Upper lobe of left lung (tissue), 6 donors: ENCODE results near the gene HPD. TPM values are rescaled to one million over a fixed set of nuclear protein-coding genes. Genes with fewer than 3 reads are reported as not detected.
"Not testable (repeated sequence)": the region's sequence is repeated elsewhere in the genome, so short reads cannot be mapped to it uniquely, and the experiment has no call there.

Source experiments
- ATAC-seq, 2 donors: fragments of 200-7000 bp; cut with Tn5 transposase; one replicate each; pipeline ENCODE4 v1.9.1; 2022; ENCODE audit warnings: mild to moderate bottlenecking in 2 of 2, moderate library complexity in 2 of 2; ENCODE audit not compliant: low FRiP score in 2 of 2
- DNase-seq, 2 donors: peaks; one replicate each; pipeline ENCODE4 v3.0.0-alpha.2; 2019 to 2020
- H3K27ac ChIP-seq, 4 donors: fragments of 200-600 bp; sonication (generic); one replicate each; pipeline ENCODE4 v1.5.1; 2016 to 2019
- H3K27me3 ChIP-seq, 4 donors: fragments of 200-600 bp; sonication (generic); one replicate each; pipeline ENCODE4 v1.5.1; 2017 to 2019
- H3K36me3 ChIP-seq, 4 donors: fragments of 200-600 bp; sonication (generic); one replicate each; pipeline ENCODE4 v1.5.1; 2016 to 2019
- H3K4me1 ChIP-seq, 4 donors: fragments of 200-600 bp; sonication (generic); one replicate each; pipeline ENCODE4 v1.5.1; 2018 to 2019
- H3K4me3 ChIP-seq, 4 donors: fragments of 200-600 bp; sonication (generic); one replicate each; pipeline ENCODE4 v1.5.1; 2017 to 2019; ENCODE audit warnings: mild to moderate bottlenecking in 2 of 4, moderate library complexity in 1 of 4
- H3K9me3 ChIP-seq, 4 donors: fragments of 200-600 bp; sonication (generic); one replicate each; pipeline ENCODE4 v1.5.1; 2018 to 2019
- EP300 ChIP-seq, 4 donors: sonication (generic); formaldehyde crosslinking; IDR thresholded peaks; one replicate each; pipeline ENCODE4 v1.5.1; 2017; ENCODE audit warnings: antibody characterized with exemption in 4 of 4, control low read depth in 2 of 4
- POLR2A ChIP-seq, 4 donors: fragments of 450-650 bp; IDR thresholded peaks; one replicate each; pipeline ENCODE4 v1.5.1; 2016 to 2017; ENCODE audit warnings: antibody characterized with exemption in 4 of 4, mild to moderate bottlenecking in 2 of 4
- POLR2AphosphoS5 ChIP-seq, 2 donors: sonication (generic); formaldehyde crosslinking; IDR thresholded peaks; one replicate each; pipeline ENCODE4 v1.5.1; 2017; ENCODE audit warnings: antibody characterized with exemption in 2 of 2
- WGBS, 2 donors: methylation state at CpG; one replicate each; pipeline ENCODE4 v1.1.5; 2017 to 2018; 5-methylcytosine and 5-hydroxymethylcytosine counted together
- small RNA-seq, 4 donors: library from RNA; depleted of rRNA; stranded (forward); fragments of <200 nt; gene quantifications; one replicate each; pipeline ENCODE3, GENCODE V24; 2016
- total RNA-seq, 6 donors: library from RNA; depleted of rRNA in 4 of 6; stranded (reverse); fragments of >200 nt in 4 of 6; gene quantifications; one replicate each; pipeline versions ENCODE4 v1.1.0 to v1.2.1, GENCODE V29; 2016 to 2021
- TF ChIP-seq, protein P1 (sequence below), 6 experiments: fragments of 450-650 bp in 4 of 6; fragments of 200-600 bp in 2 of 6; sonication (generic) in 2 of 6; IDR thresholded peaks; one replicate each; pipeline ENCODE4 v1.5.1; 2016 to 2019; ENCODE audit warnings: antibody characterized with exemption in 6 of 6
- donor health status: DM: no; HTN: no; CAD: no; lungs with moderate emphysema.
- donor health status: DM: no; HTN: yes; CAD: no; lungs with severe emphysema.

The HPD gene
- total RNA-seq, 6 donors from 2014 or later: 1.1 to 7.3 (median 1.7) TPM; not detected in 1

DNA sequence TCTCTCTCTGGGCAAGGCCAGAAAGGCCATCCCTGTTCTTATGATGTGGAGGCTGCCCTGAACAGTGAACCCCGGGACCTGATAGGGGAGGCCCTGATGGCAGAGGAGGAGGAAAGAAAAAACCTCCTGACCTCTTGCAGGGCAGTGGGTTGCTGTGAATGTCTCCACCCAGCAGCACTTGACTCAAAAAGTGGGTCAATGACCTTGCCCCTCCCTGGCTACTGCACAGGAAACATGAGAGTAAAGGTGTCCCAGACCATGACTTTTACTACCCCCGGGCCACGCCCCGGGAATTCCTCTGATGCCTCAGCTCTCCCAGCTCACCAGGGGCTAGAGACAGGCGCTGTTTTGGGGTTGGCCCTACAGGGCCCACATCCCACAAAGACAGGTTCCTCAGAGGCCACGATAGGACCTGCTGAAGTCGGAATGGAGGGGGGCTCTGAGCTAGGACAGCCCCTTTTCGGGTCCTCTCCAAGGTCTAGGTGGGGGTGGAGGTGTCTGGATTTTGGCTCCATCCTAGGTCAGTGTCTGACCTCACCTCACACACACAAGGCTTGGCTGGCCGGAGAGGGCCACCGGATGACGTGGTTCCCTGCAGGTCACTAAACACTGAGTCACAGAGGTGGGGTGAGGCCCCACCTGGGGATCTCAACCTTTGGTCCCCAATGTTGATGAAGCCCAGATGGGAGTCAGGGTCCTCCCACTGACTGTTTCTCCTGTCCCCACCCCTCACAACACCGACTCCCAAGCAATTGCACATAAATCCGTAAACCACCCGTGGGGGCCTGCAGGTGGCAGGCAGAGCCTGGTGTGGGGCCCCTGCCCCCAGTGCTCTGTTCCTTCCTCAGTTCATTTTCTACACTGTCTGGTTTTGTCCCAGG, 66.7 kb downstream of the HPD start:
- ATAC-seq (no peak), DNase-seq (peak in 1 of 2 donors; percentile 75)
- Histone ChIP-seq H3K9me3 (no peaks in the 10 kb centered on the region), H3K36me3 (peaks cover 0 to 11% (median 9%) of the 10 kb centered on the region in 4 donors), H3K27ac (peak overlapping the region; percentile 81 to 97 (median 88)), H3K4me1 (peaks cover 55 to 98% (median 85%) of the 10 kb centered on the region in 4 donors), H3K4me3 (peak overlapping the region in 3 of 4 donors; percentile 57 to 62 (median 57)), H3K27me3 (no peaks in the 10 kb centered on the region)
- TF ChIP-seq, protein P1, sequence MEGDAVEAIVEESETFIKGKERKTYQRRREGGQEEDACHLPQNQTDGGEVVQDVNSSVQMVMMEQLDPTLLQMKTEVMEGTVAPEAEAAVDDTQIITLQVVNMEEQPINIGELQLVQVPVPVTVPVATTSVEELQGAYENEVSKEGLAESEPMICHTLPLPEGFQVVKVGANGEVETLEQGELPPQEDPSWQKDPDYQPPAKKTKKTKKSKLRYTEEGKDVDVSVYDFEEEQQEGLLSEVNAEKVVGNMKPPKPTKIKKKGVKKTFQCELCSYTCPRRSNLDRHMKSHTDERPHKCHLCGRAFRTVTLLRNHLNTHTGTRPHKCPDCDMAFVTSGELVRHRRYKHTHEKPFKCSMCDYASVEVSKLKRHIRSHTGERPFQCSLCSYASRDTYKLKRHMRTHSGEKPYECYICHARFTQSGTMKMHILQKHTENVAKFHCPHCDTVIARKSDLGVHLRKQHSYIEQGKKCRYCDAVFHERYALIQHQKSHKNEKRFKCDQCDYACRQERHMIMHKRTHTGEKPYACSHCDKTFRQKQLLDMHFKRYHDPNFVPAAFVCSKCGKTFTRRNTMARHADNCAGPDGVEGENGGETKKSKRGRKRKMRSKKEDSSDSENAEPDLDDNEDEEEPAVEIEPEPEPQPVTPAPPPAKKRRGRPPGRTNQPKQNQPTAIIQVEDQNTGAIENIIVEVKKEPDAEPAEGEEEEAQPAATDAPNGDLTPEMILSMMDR (IDR thresholded peaks at IDR 0.05): no peak
- TF ChIP-seq POLR2A (IDR thresholded peaks at IDR 0.05): no peak
- TF ChIP-seq EP300 (IDR thresholded peaks at IDR 0.05): no peak
- TF ChIP-seq POLR2AphosphoS5 (IDR thresholded peaks at IDR 0.05): no peak
- WGBS, 2 donors: 40 to 55% methylated on average over 10 to 11 of the region's 14 CpGs

DNA sequence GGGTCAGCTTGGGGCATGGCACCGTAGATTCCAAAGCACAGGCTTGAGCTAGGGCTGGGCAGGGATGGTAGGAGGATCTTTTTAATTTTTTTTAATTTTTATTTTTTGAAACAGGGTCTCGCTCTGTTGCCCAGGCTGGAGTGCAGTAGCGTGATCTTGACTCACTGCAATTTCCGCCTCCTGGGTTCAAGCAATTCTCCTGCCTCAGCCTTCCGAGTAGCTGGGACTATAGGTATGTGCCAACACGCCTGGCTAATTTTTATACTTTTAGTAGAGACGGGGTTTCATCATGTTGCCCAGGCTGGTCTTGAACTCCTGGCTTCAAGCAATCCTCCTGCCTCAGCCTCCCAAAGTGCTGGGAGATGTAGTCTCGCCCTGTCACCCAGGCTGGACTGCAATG, 67.9 kb downstream of the HPD start:
- not testable (repeated sequence) for H3K9me3 ChIP-seq, ATAC-seq, H3K36me3 ChIP-seq, H3K27me3 ChIP-seq, H3K4me3 ChIP-seq, DNase-seq
- Histone ChIP-seq H3K27ac (peak overlapping the region; percentile 79 to 94 (median 84)), H3K4me1 (peaks cover 47 to 98% (median 83%) of the 10 kb centered on the region in 4 donors)
- 92 to 95% methylated on average over 8 of the region's 8 CpGs for WGBS, 2 donors

DNA sequence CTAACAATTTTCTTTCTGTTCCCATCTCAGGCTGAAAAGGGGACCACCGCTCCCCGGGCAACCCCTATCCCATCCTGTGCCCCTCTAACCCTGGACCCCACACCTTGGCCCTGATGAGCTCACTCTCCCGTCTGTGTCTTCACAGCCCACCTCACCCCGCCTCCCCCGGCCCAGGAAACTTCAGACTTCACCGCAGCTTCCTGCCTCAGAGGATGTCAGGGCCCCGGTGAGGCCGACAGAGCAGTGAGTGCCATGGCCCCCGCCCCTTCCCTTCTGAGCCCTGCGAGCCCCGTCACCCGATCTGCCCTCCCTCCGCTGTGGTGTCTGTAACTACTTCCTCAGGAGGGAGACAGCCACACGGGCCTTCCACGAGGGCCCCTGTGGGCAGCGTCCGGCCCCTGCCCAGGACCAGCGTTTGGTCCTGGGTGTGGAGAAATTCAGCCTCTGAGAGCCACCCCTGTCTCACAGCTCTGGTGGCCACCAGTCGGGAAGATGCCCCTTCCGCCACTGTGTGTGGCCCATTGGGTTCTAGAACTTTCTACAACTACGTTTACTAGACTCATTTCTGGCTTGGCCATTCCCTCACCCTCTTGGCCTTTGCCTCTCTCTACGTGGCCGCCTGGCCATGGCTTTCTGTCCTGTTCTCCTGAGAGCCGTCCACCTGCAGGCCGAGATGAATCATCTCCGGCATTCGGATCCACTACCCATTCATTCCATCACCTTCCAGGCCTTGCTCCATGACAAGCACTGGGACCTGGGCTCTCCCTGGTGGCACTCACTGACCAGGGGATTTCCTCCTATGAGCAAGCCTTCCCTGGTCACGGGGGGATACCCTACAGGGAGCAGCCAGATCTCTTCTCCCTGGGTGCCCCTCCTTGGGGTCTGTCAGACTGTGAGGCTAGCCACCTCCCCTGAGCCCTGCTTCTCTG, 68.6 kb downstream of the HPD start:
- Histone ChIP-seq H3K4me3 (peak overlapping the region in 3 of 4 donors; percentile 9 to 26 (median 24)), H3K4me1 (peaks cover 40 to 91% (median 77%) of the 10 kb centered on the region in 4 donors), H3K9me3 (no peaks in the 10 kb centered on the region), H3K27ac (peak overlapping the region; percentile 79 to 94 (median 84)), H3K27me3 (no peaks in the 10 kb centered on the region), H3K36me3 (no peaks in the 10 kb centered on the region)
- 45 to 52% methylated on average over 23 to 28 of the region's 28 CpGs for WGBS, 2 donors
- peak; percentile 33 to 52 for ATAC-seq
- TF ChIP-seq, protein P1 (IDR thresholded peaks at IDR 0.05): no peak
- TF ChIP-seq POLR2A (IDR thresholded peaks at IDR 0.05) (peak in 1 of 4 donors; percentile 65), EP300 (IDR thresholded peaks at IDR 0.05) (no peak), POLR2AphosphoS5 (IDR thresholded peaks at IDR 0.05) (peak in 1 of 2 donors; percentile 32)
- DNase-seq: peak; percentile 88 to 92

Small RNA genes lying within 50 kb of the gene (small RNA-seq; reads per million reads assigned to genes)
- 0 reads per million in 4 donors for gene AC069503.3
- 0 reads per million in 4 donors for gene RF00017
- 0 reads per million in 4 donors for gene RNU7-170P

Other genes starting within 250 kb of the HPD start
- gene ORAI1, start 232.3 kb downstream of the HPD start, total RNA-seq: 10 to 100 TPM in 5 of 6 donors, 1 to 10 TPM in 1; 7.3 to 48.2 (median 34.3) TPM
- gene MORN3, start 189.2 kb downstream of the HPD start, total RNA-seq: 1 to 10 TPM in 5 of 6 donors, under 1 TPM in 1; 0.69 to 5.6 (median 1.2) TPM
- gene TMEM120B, start 146.1 kb downstream of the HPD start, total RNA-seq: 10 to 100 TPM in 5 of 6 donors, 1 to 10 TPM in 1; 8.9 to 23.0 (median 14.2) TPM
- gene RHOF, start 65.2 kb downstream of the HPD start, total RNA-seq: 100 to 1,000 TPM in 2 of 6 donors, 10 to 100 TPM in 4; 33.5 to 145 (median 45.5) TPM
- gene SETD1B, start 54.9 kb downstream of the HPD start, total RNA-seq: 10 to 100 TPM in 5 of 6 donors, 1 to 10 TPM in 1; 9.3 to 47.1 (median 20.4) TPM
- gene PSMD9, start 29.9 kb upstream of the HPD start, total RNA-seq: 10 to 100 TPM; 28.1 to 59.1 (median 43.6) TPM
- 10 to 100 TPM in 4 of 6 donors, 1 to 10 TPM in 2; 3.1 to 65.1 (median 12.7) TPM for gene CFAP251, start 59.7 kb upstream of the HPD start, total RNA-seq
- 10 to 100 TPM in 4 of 6 donors, 1 to 10 TPM in 2; 4.9 to 14.6 (median 12.7) TPM for gene BCL7A, start 163.0 kb upstream of the HPD start, total RNA-seq
- 100 to 1,000 TPM in 1 of 6 donors, 10 to 100 TPM in 5; 30.4 to 167 (median 55.0) TPM for gene MLXIP, start 219.9 kb upstream of the HPD start, total RNA-seq